Chondrocyte (in vitro differentiated cells): ENCODE measurements around the gene AK2. TPM values are rescaled to one million over a fixed set of nuclear protein-coding genes. Genes with fewer than 3 reads are reported as not detected.
A peak's percentile ranks its signal among the peaks of the same experiment; 100 is the strongest.

ENCODE experiments used
- DNase-seq: peaks from one replicate; pipeline ENCODE4 v3.0.0; 2021; ENCODE audit warnings: mixed read lengths, low spot score
- H3K27ac Mint-ChIP-seq: one replicate; pipeline ENCODE4 v1.8.0; 2021; ENCODE audit warnings: mild to moderate bottlenecking, moderate library complexity, mixed read lengths; ENCODE audit not compliant: unreplicated experiment
- H3K27me3 Mint-ChIP-seq: 2 replicates; pipeline ENCODE4 v1.8.0; 2021; ENCODE audit warnings: low read depth, mixed read lengths
- H3K36me3 Mint-ChIP-seq: 2 replicates; pipeline ENCODE4 v1.8.0; 2021; ENCODE audit warnings: low read depth, mixed read lengths
- H3K4me1 Mint-ChIP-seq: 2 replicates; pipeline ENCODE4 v1.8.0; 2021; ENCODE audit warnings: low read depth, mild to moderate bottlenecking, mixed read lengths
- H3K4me3 Mint-ChIP-seq: one replicate; pipeline ENCODE4 v1.8.0; 2021; ENCODE audit warnings: mild to moderate bottlenecking, moderate library complexity, mixed read lengths; ENCODE audit not compliant: unreplicated experiment
- H3K9me3 Mint-ChIP-seq: 2 replicates; pipeline ENCODE4 v1.8.0; 2021; ENCODE audit warnings: low read depth, mixed read lengths
- CTCF ChIP-seq: fragments of 200-600 bp; sonication (generic); IDR thresholded peaks from 2 replicates; pipeline ENCODE4 v1.5.0; 2021; ENCODE audit warnings: antibody characterized with exemption, mild to moderate bottlenecking, moderate library complexity
- total RNA-seq: library from RNA; stranded (reverse); gene quantifications from 3 replicates; pipeline ENCODE4 v1.2.1, GENCODE V29; 2021

Gene AK2
- total RNA-seq, 1 donor from 2014 or later, result 94.9 TPM

GRCh38 chr1:33081554-33082305, 45.0 kb upstream of the AK2 start:
- Mint-ChIP-seq H3K4me3 (peak overlapping the region; percentile 78), H3K9me3 (no peaks in the 10 kb centered on the region), H3K4me1 (peaks cover 17% of the 10 kb centered on the region), H3K27ac (no peak overlapping the region), H3K27me3 (no peaks in the 10 kb centered on the region), H3K36me3 (no peaks in the 10 kb centered on the region)
- no peak for TF ChIP-seq CTCF
- DNase-seq, result no peak

DNA sequence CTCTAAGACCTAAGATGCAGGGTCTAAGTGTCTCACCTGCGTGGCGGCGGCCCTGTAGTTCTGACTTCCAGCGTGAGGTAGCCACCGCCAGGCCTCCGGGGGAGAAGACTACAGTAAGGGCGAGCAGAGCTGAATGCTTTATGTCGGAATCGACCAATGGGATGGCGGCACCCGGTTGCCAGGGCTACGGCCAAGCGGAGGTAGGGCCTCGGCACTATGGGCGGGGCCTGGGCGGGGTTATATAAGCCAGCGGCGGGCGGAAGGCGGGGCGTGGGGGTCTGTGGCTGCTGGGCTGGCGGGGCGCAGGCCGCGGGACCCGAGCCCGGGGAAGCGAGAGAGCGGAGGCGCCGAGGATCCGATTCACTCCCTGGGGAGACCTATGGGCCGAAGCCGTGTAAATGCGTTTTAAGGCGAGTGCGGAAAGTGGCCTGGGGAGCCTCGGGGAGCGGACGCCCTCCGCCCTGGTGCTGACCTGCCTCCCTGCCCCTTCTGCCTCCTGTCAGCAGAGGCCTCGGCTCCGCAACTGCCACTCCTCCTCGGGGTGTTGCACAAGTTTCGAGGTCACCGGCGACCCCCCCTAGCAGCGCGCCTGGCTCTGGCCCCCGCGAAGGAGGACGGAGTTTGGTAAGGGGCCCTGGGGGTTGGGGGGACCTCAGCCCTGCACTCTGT, 44.3 kb upstream of the AK2 start, which contains the start of gene AZIN2:
TSS of gene AZIN2 (plus strand) at position 269 of the 669 bp plus-strand sequence. CDS start 1,097 bp downstream, outside the sequence.
- H3K4me1 Mint-ChIP-seq, result peaks cover 17% of the 10 kb centered on the region
- peak; percentile 47 for TF ChIP-seq CTCF
- DNase-seq, result peak; percentile 98
- peak within 1 kb of the TSS; percentile 78 for H3K4me3 Mint-ChIP-seq
- H3K9me3 Mint-ChIP-seq, result no peaks in the 10 kb centered on the region
- no peaks in the 10 kb centered on the region for H3K27me3 Mint-ChIP-seq
- no peaks in the 10 kb centered on the region for H3K36me3 Mint-ChIP-seq
- H3K27ac Mint-ChIP-seq, result peak within 1 kb of the TSS; percentile 34

DNA sequence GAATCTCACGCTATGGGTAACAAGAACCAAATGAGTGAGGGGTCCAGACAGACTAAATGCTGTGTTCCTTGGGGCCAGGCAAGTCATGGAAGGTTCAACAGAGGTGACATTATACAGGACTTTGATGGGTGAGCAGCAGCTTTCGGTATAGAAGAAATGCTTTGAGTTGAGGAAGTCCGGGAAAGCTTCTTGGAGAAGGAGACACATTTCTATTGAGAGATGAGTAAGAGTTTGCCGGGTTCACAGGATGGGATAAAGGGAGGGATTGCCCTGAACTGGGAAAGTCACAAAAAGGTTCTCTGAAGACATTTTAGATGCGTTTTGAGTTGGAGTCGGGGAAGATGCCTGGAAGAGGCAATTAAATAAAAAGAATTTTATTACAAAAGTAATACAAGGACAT, 43.7 kb upstream of the AK2 start:
- H3K36me3 Mint-ChIP-seq, result no peaks in the 10 kb centered on the region
- no peaks in the 10 kb centered on the region for H3K9me3 Mint-ChIP-seq
- peaks cover 17% of the 10 kb centered on the region for H3K4me1 Mint-ChIP-seq
- peak overlapping the region; percentile 34 for H3K27ac Mint-ChIP-seq
- no peaks in the 10 kb centered on the region for H3K27me3 Mint-ChIP-seq
- DNase-seq, result no peak
- no peak for TF ChIP-seq CTCF
- peak overlapping the region; percentile 78 for H3K4me3 Mint-ChIP-seq

GRCh38 chr1:33078030-33078591, 41.4 kb upstream of the AK2 start:
- no peak for TF ChIP-seq CTCF
- Mint-ChIP-seq H3K4me1 (peaks cover 17% of the 10 kb centered on the region), H3K27me3 (no peaks in the 10 kb centered on the region), H3K36me3 (no peaks in the 10 kb centered on the region), H3K4me3 (no peak overlapping the region), H3K9me3 (no peaks in the 10 kb centered on the region), H3K27ac (no peak overlapping the region)
- DNase-seq, result no peak

GRCh38 chr1:33074193-33074945, 37.7 kb upstream of the AK2 start:
- no peaks in the 10 kb centered on the region for H3K4me1 Mint-ChIP-seq
- H3K4me3 Mint-ChIP-seq, result no peak overlapping the region
- H3K27ac Mint-ChIP-seq, result no peak overlapping the region
- no peak for DNase-seq
- no peaks in the 10 kb centered on the region for H3K27me3 Mint-ChIP-seq
- no peaks in the 10 kb centered on the region for H3K36me3 Mint-ChIP-seq
- H3K9me3 Mint-ChIP-seq, result no peaks in the 10 kb centered on the region
- TF ChIP-seq CTCF, result no peak
